ENCODE results near the gene FAM240B. TPM values are rescaled to one million over a fixed set of nuclear protein-coding genes. Genes with fewer than 3 reads are reported as not detected.

FAM240B gene
- total and polyA plus RNA-seq, 2 of the 4 experiments (the other 2 are of a cell fraction): not detected

GRCh38 chr9:38670542-38671371, 49.2 kb downstream of the FAM240B start:
- ATAC-seq (ENCODE audit: low read depth) (no peak), DNase-seq (no peak)
- Histone ChIP-seq H3K23ac (ENCODE audit: low read depth, low read length) (no peak overlapping the region), H2AK9ac (replicated peaks; ENCODE audit: low read depth, low read length, poor library complexity) (no peak overlapping the region), H2BK120ac (ENCODE audit: low read depth, low read length) (no peak overlapping the region), H3K14ac (replicated peaks; ENCODE audit: low read depth, low read length) (no peak overlapping the region), H3K4me2 (ENCODE audit: low read depth, low read length) (no peak overlapping the region), H3K27ac (ENCODE audit: insufficient read depth, low read length) (no peak overlapping the region), H2AK5ac (ENCODE audit: low read depth, low read length) (no peak overlapping the region), H4K20me1 (ENCODE audit: insufficient read depth, low read length) (no peaks in the 10 kb centered on the region), H3K4ac (ENCODE audit: low read depth, low read length) (no peak overlapping the region), H2BK5ac (ENCODE audit: low read depth, low read length, poor library complexity, severe bottlenecking) (no peak overlapping the region), H4K8ac (ENCODE audit: low read depth in 2 of 2, low read length in 2 of 2) (no peak overlapping the region), H3K18ac (ENCODE audit: low read depth, low read length) (no peak overlapping the region), H2BK15ac (ENCODE audit: low read depth, low read length) (no peak overlapping the region), H3K9me3 (ENCODE audit: control insufficient read depth, insufficient read depth, low read length) (no peaks in the 10 kb centered on the region), H3K4me3 (ENCODE audit: insufficient read depth, low read depth, low read length) (no peak overlapping the region), H3K9me1 (ENCODE audit: insufficient read depth, low read length) (no peaks in the 10 kb centered on the region), H4K5ac (ENCODE audit: low read depth, low read length) (no peak overlapping the region), H2AFZ (replicated peaks; ENCODE audit: low read length, poor library complexity) (no peak overlapping the region), H3K36me3 (ENCODE audit: control insufficient read depth, insufficient read depth, low read length) (no peaks in the 10 kb centered on the region), H2BK20ac (ENCODE audit: low read depth, low read length) (no peak overlapping the region), H3K9ac (ENCODE audit: low read depth, low read length) (no peak overlapping the region), H4K91ac (ENCODE audit: insufficient read depth, low read depth, low read length) (no peak overlapping the region), H3K4me1 (ENCODE audit: control insufficient read depth, insufficient read depth, low read length) (no peaks in the 10 kb centered on the region), H3K79me1 (ENCODE audit: low read depth in 1 of 2, low read length in 2 of 2) (no peaks in the 10 kb centered on the region), H3K56ac (ENCODE audit: extremely low read depth, insufficient read depth, low read length) (no peak overlapping the region), H3K27me3 (ENCODE audit: control insufficient read depth, insufficient read depth, low read length) (no peaks in the 10 kb centered on the region; the same call in none of the 2 replicates)
- CTCF ChIA-PET: interaction anchor here (1.9 kb wide), 1 partner anchor 9 kb away, joined by 6 read pairs; no protein-coding TSS in a partner anchor
- intact Hi-C loops (cut with micrococcal nuclease): no loop called here
- BruUV-seq (replicated peaks): no TSS peak
- dilution Hi-C loops (cut with HindIII; ENCODE audit: low sequenced_read_pairs, unreplicated experiment): no loop called here
- in situ Hi-C loops (cut with MboI; ENCODE audit: low sequenced_read_pairs): no loop called here
- WGBS, 2 experiments (ENCODE audit: extremely low coverage in 2 of 2, insufficient read length in 1 of 2): no CpG with 5 or more reads among the region's 5 CpGs
- TF ChIP-seq MAFK (IDR thresholded peaks at IDR 0.05; ENCODE audit: low read depth, low read length): no peak
- TF ChIP-seq POLR2A (IDR thresholded peaks at IDR 0.05; ENCODE audit: low read depth, low read length): no peak
- TF ChIP-seq USF2 (IDR thresholded peaks at IDR 0.05; ENCODE audit: low read depth, low read length): no peak
- no peak for TF ChIP-seq CEBPB (IDR thresholded peaks at IDR 0.05; ENCODE audit: low read depth, low read length)
- TF ChIP-seq MAZ (IDR thresholded peaks at IDR 0.05; ENCODE audit: borderline replicate concordance, low read depth, low read length): no peak
- TF ChIP-seq RFX5 (IDR thresholded peaks at IDR 0.05; ENCODE audit: low read depth, low read length): no peak
- POLR2A ChIA-PET (ENCODE audit: unreplicated experiment): no interaction called here
